ENCODE data around the gene C10orf95.
"Not testable (repeated sequence)": the region's sequence is repeated elsewhere in the genome, so short reads cannot be mapped to it uniquely, and the experiment has no call there.

Gene C10orf95, protein sequence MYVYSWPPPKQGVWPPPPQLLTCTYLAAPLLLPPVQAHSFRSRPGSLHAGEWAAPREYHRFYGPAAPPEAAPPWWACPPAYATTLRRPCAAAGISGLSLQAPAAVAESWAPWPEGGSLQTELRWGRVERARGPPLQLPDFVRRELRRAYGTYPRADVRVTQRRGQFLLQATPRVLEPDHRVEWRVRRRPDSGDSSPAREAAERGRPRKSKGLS

GRCh38 chr10:102451105-102451969 is at the start of gene C10orf95:
Gene C10orf95, minus strand, starts transcription at chr10:102451543. Its CDS starts 450 bp downstream, at chr10:102451093.
- FAIRE-seq: no peak

DNA sequence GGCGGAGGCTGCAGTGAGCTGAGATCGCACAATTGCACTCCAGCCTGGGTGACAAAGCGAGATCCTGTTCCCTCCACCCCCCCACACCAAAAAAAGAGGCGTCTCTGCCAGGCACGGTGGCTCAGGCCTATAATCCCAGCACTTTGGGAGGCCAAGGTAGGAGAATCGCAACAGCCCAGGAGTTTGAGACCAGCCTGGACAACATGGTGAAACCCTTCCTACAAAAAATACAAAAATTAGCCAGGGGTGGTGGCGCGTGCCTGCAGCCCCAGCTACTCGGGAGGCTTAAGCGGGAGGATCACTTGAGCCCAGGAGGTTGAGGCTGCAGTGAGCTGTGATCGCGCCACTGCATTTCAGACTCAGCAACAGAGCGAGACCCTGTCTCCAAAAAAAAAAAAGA is 49.3 kb upstream of the C10orf95 start:
- not testable (repeated sequence) for FAIRE-seq

DNA sequence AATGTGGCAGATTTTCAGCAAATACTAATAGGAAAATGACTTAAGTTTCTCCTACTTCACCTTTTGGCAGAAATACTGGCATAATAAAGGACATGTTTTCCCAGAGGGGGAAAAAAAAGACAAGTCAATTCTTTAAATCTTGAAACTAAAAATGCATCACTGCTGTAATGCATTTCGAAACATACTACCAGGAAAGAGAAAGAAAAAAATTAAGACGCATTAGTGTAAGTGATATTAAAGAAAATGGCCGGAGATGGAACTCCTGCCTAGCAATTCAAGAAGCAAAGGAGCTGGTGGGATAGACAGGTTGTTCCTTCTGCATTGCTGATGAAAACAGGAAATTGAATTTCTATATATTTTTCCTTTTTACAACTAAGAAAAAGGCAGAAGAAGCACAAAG is 48.0 kb upstream of the C10orf95 start:
- no peak for FAIRE-seq

GRCh38 chr10:102497545-102497944 is 46.2 kb upstream of the C10orf95 start:
- no peak for FAIRE-seq

GRCh38 chr10:102493771-102494170 is 42.4 kb upstream of the C10orf95 start:
- no peak for FAIRE-seq

- no peak for FAIRE-seq
Observed at GRCh38 chr10:102492983-102493382, 41.6 kb upstream of the C10orf95 start.

DNA sequence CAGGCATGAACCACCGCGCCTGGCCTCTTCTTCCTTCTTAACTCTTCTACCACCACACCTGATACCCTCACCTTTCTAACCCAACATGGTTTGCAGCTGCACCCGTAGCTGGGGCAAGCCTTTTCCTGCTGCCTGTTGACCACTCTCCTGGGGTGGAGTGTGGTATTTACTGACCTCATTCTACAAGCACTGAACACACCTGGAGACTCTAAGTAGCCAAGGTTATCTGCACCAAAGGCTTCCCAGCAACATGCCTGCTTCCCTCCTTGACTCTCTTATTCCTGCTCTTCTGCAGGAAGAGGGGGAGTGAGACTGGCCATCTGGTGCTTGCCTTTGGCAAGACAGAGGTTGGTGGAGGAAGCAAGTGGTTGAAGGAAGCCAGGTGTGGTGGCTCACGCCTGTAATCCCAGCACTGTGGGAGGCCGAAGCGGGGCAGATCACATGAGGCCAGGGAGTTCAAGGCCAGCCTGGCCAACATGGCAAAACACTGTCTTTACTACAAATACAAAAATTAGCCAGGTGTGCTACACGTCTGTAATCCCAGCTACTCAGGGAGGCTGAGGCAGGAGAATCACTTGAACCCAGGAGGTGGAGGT is 41.1 kb upstream of the C10orf95 start:
- FAIRE-seq: no peak

- FAIRE-seq: no peak
Observed at GRCh38 chr10:102491136-102491535, 39.8 kb upstream of the C10orf95 start.

GRCh38 chr10:102485093-102485784 is 33.9 kb upstream of the C10orf95 start:
- no peak for FAIRE-seq

- FAIRE-seq: no peak
Observed at GRCh38 chr10:102484021-102484420, 32.7 kb upstream of the C10orf95 start.

DNA sequence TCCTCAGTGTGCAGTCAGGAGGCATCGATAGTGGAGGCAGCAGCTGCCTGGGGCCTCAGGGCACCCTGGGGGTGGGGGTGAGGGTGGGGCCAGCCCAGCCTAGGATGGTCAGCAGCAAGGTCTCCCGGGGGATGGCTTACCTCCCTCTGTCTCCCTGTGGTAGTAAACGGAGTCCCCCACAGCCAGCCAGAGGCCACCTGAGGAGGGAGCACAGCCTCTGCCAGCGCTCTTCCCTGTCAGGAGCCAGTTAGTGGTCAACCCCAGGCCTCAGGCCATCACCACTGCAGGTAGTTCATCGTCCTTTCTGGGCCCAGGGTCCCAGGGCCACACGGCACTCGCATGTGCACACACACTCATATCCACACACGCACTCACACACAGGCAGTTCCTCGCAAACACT is 29.1 kb upstream of the C10orf95 start:
- FAIRE-seq: no peak

GRCh38 chr10:102479651-102480050 is 28.3 kb upstream of the C10orf95 start:
- no peak for FAIRE-seq

DNA sequence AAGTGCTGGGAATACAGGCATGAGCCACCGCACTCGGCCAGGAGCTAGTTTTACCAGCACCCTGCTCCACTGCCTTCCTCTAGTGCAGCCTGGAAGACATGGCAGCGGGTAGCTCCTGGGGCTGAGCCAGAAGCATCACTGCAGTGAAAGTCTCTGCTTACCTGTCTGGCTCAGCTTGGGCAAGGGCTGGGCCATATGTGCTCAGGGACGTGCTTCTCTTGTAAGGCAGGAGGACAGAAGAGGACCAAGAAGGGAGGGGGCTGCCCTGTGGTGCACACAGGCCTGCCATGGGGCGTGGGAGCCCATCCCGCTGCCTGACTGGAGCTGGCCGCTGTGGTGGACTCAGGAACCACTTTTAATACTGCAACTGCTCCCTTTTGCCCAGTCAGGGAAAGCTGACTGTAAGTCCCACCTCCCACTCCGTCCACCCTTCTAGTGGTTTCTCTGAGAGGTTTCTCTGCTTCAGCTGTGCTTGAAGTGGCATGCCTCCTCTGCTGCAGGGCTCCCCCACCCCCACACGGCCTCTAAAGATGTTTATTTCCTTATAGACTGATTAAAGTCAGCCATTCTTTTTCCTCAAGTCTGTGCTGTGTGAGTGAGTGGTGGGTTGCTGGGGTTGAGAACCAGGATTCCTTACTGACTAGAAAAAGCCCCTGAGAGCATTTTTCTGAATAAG is 25.3 kb upstream of the C10orf95 start:
- no peak for FAIRE-seq

DNA sequence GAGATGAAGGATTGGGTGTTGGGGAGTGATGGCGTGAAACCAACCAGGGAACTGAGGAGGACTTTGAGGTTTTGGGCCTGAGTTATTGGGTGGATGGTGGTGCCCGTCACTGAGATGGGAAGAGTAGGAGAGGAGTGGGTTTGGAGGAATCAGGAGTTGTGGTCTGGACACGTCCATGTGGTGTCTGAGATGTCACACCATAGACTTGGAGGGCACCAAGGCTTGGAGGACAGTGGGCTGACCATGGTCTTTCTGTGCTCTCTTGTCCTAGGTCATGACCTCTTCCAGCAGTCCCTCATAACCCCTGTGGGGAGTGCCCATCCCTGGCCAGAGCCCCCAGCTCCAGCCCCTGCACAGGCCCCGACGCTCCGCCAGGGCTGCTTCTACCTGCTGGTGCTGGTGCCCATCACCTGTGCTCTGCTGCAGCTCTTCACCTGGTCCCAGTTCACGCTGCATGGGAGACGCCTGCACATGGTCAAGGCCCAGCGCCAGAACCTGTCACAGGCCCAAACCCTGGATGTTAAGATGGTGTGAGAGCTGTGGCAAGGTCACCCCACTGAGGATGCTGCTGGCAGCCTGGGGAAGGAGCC is 24.2 kb upstream of the C10orf95 start:
- FAIRE-seq: no peak

DNA sequence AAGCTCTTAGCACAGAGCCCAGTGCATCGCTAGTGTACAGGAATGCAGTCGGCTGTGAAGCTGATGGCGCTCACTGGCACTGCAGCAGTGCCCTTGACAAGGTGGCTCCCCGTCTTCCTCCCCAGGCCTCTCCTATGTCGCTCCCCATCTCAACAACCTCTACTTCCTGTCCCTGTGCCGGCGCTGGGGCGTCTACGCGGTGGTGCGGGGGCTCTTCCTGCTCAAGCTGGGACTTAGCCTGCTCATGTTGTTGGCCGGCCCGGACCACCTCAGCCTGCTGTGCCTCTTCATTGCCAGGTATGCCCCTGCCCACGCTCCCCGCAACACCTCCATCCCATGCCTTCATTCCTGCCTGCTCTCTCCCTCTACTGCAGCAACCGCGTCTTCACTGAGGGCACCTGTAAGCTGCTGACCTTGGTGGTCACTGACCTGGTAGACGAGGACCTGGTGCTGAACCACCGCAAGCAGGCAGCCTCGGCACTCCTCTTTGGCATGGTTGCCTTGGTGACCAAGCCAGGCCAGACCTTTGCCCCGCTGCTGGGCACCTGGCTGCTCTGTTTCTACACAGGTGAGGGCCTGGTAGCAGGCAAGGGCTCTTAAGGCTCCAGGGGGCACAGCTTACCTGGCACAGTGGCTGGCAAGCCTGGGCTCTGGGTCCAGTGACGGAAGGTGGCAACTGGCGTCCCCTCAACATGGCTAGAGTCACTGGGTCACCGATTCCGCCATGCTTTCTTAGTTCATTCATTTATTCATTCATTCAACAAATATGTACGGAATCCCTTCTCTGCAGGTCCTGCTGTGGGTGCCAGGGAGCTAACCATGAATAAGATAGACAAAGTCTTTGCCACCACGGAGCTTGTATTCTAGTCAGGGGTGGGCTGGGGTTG is 22.3 kb upstream of the C10orf95 start:
- no peak for FAIRE-seq

DNA sequence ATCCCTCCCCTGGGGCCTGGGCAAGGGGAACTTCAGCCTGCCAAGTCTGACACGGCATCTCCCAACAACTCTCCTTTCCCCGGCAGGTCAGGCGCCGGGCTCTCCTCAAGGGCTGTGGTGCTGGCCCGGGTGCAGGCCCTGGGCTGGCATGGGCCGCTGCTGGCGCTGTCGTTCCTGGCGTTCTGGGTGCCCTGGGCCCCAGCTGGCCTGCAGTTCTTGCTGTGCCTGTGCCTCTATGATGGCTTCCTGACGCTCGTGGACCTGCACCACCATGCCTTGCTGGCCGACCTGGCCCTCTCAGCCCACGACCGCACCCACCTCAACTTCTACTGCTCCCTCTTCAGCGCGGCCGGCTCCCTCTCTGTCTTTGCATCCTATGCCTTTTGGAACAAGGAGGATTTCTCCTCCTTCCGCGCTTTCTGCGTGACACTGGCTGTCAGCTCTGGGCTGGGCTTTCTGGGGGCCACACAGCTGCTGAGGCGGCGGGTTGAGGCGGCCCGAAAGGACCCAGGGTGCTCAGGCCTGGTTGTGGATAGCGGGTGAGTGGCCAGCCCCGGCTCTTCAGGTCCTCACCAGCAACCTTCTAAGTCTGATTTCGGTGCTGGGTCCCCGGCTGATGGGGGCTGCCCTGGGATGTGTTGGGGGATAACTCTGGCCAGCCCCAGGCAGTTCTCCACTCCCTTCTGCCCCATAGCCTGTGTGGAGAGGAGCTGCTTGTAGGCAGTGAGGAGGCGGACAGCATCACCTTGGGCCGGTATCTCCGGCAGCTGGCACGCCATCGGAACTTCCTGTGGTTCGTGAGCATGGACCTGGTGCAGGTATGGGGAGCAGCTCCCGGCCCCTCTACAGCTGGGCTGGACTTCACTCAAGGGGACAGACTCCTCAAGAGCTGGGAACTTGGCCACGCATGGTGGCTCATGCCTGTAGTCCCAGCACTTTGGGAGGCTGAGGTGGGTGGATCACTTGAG is 19.5 kb upstream of the C10orf95 start:
- FAIRE-seq: no peak

DNA sequence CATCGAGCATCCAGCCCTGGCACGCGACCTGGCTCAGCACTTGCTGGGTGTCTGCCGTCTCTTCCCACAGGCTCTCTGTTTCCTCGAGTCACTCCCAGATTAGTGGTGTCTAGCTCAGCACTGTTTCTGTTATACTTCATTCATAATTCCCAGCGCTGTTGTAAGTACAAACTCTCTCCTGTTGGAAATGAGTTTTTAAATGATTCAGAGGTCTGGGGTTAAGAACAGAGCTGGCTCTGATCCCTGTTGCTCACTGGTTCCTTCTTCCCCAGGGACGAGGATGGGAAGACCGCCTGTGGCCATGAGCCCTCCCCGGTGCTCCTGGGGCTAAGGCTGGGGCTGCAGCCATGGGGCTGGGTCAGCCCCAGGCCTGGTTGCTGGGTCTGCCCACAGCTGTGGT is 17.3 kb upstream of the C10orf95 start:
- no peak for FAIRE-seq

DNA sequence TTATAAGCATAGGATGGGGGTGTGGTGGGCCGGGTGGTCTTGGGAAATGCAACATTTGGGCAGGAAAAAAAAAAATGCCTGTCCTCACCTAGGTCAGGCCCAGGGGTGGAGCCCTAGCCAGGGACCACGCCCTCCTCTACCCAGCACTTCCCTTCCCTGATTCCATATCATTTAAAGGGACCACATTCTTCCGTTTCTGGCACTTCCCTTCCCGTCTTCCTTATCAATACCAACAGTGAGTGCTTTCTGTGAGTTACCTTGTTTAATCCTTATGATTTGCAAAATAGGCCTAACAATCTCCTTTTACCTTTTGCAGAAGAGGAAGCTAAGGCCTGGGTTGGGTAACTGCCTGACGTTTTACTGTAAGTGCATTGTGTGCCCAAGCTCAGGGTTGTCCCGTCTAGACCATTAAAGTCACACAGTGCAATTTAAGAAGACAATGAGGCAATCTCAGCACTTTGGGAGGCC is 16.7 kb upstream of the C10orf95 start:
- no peak for FAIRE-seq

GRCh38 chr10:102467318-102467717 is 16.0 kb upstream of the C10orf95 start:
- FAIRE-seq: no peak

- FAIRE-seq: no peak
Observed at GRCh38 chr10:102465466-102465865, 14.1 kb upstream of the C10orf95 start.
